G401 (cell line): ENCODE measurements around the gene LMTK3. TPM values are rescaled to one million over a fixed set of nuclear protein-coding genes. Genes with fewer than 3 reads are reported as not detected.
"Not testable (repeated sequence)": the region's sequence is repeated elsewhere in the genome, so short reads cannot be mapped to it uniquely, and the experiment has no call there.

Experiments used
- DNase-seq: peaks from one replicate; pipeline ENCODE4 v3.0.0-alpha.2; 2015; ENCODE audit warnings: low spot score
- in situ Hi-C: cut with HindIII; loops from 2 replicates; pipeline ENCODE4 v1.10.0; 2016; ENCODE audit warnings: low sequenced_read_pairs, mixed read lengths
- total RNA-seq: library from RNA; depleted of rRNA; stranded (reverse); fragments of >200 nt; shearing (Covaris generic); gene quantifications from 2 replicates; pipeline ENCODE4 v1.2.3, GENCODE V29; 2014

Gene LMTK3
- total RNA-seq, 1 experiment from 2014 or later: 12.5 TPM

DNA sequence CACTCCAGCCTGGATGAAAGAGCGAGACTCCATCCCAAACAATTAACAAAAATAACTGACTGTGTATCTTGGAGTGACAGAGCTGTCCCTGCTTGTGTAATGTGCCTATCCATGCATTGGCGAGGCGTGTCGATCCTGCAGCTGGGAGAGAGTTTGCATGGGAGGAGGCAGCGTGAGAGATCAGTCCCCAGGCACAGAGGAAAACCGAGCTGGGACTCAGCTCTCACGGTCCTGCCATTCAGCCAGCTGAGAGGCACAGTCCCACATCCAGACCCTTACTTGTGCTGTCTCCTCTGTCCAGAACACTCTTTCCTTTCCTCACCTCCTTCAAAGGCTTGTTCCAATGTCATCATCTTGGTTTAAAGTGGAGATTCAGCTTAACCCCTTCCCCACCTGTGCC lies 28.5 kb upstream of the LMTK3 start:
- DNase-seq: no peak
- in situ Hi-C loops: no loop called here

DNA sequence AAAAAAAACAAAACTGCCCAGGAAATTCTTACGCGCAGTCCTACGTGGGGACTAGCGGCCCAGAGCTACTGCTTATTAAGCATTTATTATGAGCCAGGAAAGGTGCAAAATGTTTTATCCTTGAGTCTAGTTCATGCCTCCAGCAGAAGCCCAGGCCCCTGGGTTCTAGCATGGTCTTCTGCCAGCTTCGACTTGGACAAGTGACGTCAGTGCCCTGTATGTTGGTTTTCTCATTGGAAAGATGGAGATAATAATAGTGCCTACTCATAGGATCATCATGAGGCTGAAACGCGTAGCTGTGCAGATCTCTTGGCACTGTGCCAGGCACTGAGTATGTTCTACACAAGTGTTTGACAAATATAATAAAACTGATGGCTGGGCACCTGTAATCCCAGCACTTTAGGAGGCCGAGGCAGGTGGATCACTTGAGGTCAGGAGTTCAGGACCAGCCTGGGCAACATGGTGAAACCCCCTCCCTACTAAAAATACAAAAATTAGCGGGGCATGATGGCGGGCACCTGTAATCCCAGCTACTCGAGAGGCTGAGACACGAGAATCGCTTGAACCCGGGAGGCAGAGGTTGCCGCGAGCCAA lies 28.0 kb upstream of the LMTK3 start:
- in situ Hi-C loops: no loop called here
- peak; percentile 24 for DNase-seq

DNA sequence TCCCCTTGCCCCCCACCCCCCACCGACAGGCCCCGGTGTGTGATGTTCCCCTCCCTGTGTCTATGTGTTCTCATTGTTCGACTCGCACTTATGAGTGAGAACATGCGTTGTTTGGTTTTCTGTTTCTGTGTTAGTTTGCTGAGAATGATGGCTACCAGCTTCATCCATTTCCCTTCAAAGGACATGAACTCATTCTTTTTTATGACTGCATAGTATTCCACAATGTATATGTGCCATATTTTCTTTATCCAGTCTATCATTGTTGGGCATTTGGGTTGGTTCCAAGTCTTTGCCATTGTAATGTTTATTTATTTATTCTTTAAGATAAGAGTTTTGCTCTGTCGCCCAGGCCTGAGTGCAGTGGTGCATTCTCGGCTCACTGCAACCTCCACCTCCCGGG lies 26.4 kb upstream of the LMTK3 start:
- DNase-seq, in situ Hi-C loops: not testable (repeated sequence)

DNA sequence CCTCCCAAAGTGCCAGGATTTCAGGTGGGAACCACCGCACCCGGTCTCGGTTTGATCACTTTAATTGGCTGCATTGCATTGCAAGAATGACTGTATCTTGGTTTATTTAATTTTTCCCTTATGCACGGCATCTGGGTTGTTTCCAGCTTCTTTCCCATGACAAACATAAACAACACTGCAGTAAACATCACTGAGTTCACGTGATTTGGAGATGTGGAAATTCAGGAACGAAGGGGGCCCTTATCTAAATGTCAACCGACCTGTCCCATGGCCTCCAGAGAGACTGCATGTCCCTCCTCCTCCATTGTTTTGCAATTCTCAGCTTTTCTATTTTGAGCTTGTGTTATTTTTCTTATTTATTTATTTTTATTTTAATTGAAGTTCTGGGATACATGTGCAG lies 25.9 kb upstream of the LMTK3 start:
- in situ Hi-C loops: no loop called here
- no peak for DNase-seq

GRCh38 chr19:48533770-48534169 lies 22.1 kb upstream of the LMTK3 start:
- no peak for DNase-seq
- in situ Hi-C loops: no loop called here

- in situ Hi-C loops: no loop called here
- DNase-seq: no peak
These were observed 19.1 kb upstream of the LMTK3 start for GRCh38 chr19:48530770-48531169.

GRCh38 chr19:48530066-48530720 lies 18.6 kb upstream of the LMTK3 start:
- in situ Hi-C loops: no loop called here
- DNase-seq: no peak

GRCh38 chr19:48529156-48529555 lies 17.5 kb upstream of the LMTK3 start:
- DNase-seq: no peak
- in situ Hi-C loops: no loop called here

- in situ Hi-C loops: no loop called here
- DNase-seq: no peak
These were observed 13.1 kb upstream of the LMTK3 start for GRCh38 chr19:48524732-48525131.

DNA sequence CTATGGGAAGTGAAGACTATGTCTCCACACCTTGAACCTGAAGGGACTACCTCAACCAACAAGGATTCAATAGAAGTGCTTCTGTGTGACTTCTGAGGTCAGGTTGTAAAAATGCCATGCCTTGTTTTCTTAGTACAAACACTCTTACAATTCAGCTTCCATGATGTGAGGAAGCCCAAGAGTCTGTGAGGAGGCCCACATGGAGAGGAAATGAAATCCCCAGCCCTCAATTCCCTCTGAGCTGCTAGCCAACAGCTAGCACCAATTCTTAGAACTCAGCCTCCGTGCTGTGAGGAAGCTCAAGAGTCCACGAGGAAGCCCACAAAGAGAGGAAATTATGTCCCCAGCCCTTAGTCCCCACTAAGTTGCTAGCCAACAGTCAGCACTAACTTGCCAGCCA lies 12.6 kb upstream of the LMTK3 start:
- DNase-seq: no peak
- in situ Hi-C loops: no loop called here

DNA sequence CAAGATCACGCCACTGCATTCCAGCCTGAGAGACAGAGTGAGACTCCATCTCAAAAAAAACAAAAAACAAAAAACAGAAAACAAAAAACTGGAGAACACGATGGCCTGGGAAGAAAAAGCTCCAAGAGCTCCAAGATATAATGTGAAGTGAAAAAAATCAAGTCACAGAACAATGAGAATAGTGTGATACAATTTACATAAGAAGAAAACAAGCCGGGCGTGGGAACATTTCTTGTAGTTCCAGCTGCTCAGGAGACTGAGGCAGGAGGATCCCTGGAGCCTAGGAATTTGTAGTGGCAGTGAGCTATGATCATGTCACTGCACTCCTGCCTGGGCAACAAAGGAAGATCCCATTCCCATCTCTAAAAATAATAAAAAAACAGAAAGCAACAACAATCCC lies 8.5 kb upstream of the LMTK3 start:
- no peak for DNase-seq
- in situ Hi-C loops: no loop called here

- DNase-seq, in situ Hi-C loops: not testable (repeated sequence)
These were observed 7.8 kb upstream of the LMTK3 start for GRCh38 chr19:48519426-48519825.

DNA sequence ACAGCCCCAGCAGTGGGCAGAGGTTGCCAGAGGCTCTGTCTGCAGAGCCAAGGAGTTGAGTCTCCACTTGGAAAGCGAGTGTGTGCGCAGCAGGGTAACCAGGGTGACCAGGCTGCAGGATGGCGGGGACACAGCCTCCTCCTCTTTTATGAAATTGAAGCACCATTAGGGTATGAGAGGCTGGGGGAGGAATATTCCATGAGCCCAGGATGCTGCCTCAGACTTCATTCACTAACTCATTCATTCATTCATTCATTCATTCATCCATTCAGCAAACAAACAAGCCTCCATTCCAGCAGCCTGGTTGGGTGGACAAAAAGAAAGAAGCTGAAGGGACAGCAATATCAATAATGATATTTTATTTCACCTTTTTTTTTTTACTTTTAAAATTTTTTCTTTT lies 6.6 kb upstream of the LMTK3 start:
- DNase-seq: no peak
- in situ Hi-C loops: no loop called here

- no peak for DNase-seq
- in situ Hi-C loops: no loop called here
These were observed 4.9 kb upstream of the LMTK3 start for GRCh38 chr19:48516536-48516935.

DNA sequence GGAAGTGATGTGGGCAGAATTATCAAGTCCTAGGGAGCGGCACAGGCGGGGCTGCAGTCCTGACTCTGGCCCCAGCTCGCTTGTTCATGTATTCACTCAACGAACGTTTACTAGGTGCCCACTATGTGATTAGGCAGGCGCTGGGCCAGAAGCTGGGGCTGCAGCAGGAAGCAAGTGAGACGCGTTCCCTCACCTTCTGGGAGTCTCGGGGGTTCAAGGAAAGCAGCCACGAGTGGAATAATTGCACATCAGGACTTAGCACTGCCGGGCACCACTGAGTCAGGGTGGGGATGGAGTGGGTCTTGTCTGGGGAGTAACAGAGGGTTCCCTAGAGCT lies 2.5 kb upstream of the LMTK3 start:
- in situ Hi-C loops: no loop called here
- DNase-seq: no peak

DNA sequence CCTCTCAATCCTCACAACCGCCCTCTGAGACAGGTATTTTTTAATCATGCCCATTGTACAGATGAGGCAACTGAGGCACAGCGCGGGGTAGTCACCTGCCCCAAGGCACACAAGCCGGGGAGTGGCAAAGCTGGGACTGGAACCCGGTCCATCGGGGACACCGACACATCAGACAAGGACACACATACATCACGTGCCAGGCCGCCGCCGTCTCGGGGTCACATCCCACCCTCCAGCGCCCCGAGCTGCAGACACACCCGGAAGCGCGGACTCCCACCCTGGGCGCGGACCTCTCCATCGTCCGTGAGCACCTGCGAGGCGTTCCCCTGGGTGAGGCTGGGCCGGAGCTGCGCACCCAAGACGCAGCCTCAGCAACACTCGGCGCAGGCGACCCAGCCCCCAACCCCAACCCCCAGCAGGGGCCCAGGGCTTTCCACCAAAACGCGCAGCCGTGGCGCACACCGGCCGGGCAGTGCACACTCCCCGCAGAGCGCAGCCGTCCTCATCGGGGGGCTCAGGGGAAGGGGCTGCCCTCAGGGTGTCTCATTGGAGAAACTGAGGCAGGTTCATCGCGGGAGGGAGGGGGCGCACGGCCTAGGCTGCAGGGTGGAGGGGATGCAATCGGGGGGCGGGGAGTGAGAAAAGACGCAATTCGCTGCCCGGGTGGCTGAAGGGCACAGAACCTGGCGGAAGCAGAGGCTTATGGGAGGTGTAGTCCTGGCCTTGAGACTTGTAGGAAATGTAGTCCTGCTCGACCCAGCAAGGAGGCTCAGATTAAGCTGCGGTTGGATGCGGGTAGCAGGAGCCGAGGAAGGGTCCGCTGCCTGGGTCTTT lies 1.9 kb upstream of the LMTK3 start:
- in situ Hi-C loops: no loop called here

DNA sequence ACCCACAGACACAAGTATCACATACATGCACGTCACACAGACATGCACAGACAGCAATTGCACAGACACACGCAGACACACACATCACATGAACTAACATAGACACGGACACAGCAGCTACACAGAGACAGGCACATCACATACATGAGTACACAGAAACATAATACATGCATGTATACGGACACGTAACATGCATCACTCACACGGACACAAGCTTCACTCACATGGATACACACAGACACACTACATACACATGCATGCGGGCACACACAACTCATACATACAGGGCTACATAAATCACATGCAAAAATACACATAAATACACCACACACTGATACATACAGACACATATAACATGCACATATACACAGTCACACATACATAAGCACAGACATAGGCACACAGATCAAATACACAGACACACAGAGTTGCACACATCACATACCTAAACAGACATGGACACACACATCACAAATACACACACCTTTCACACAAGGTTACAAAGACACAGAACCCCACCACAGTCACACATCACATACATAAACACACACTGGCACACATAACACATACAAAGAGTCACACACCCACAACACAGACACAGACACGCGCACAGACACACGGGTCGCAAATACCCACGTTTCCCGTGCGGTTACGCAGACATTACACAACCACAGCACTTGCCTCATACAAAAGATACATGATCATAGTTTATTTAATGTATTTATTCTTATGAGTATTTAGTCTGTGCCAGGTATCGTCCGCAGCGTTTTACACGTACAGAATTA lies 1.1 kb upstream of the LMTK3 start:
- in situ Hi-C loops: no loop called here
- no peak for DNase-seq

More for the DNA sequence above, 1.9 kb upstream of the LMTK3 start:
- DNase-seq: peak; percentile 97

GRCh38 chr19:48511321-48511731 lies 309 bp downstream of the LMTK3 start:
- in situ Hi-C loops: no loop called here
- DNase-seq: no peak

- DNase-seq: peak; percentile 90
- in situ Hi-C loops: no loop called here
These were observed 990 bp downstream of the LMTK3 start for GRCh38 chr19:48510421-48511268.
